ENCODE measurements around the gene CALML3.

The CALML3 gene

GRCh38 chr10:5542100-5542499, 17.3 kb downstream of the CALML3 start:
- no peak for DNase-seq (ENCODE audit: insufficient read length, low spot score)
- no peak for FAIRE-seq
- TF ChIP-seq POLR2A (IDR thresholded peaks at IDR 0.05; ENCODE audit: low read depth, low read length), result no peak

GRCh38 chr10:5543623-5544022, 18.9 kb downstream of the CALML3 start:
- no peak for TF ChIP-seq POLR2A (IDR thresholded peaks at IDR 0.05; ENCODE audit: low read depth, low read length)
- FAIRE-seq (no peak), DNase-seq (ENCODE audit: insufficient read length, low spot score) (no peak)

GRCh38 chr10:5544216-5544805, 19.6 kb downstream of the CALML3 start:
- TF ChIP-seq POLR2A (IDR thresholded peaks at IDR 0.05; ENCODE audit: low read depth, low read length), result no peak
- DNase-seq (ENCODE audit: insufficient read length, low spot score), result no peak
- no peak for FAIRE-seq

- FAIRE-seq (no peak), DNase-seq (ENCODE audit: insufficient read length, low spot score) (no peak)
- no peak for TF ChIP-seq POLR2A (IDR thresholded peaks at IDR 0.05; ENCODE audit: low read depth, low read length)
Measured at GRCh38 chr10:5545011-5545410, 20.2 kb downstream of the CALML3 start.

- TF ChIP-seq POLR2A (IDR thresholded peaks at IDR 0.05; ENCODE audit: low read depth, low read length), result no peak
- FAIRE-seq (no peak), DNase-seq (ENCODE audit: insufficient read length, low spot score) (no peak)
Measured at GRCh38 chr10:5545426-5545777, 20.6 kb downstream of the CALML3 start.

- FAIRE-seq, result no peak
- peak; percentile 44 for DNase-seq (ENCODE audit: insufficient read length, low spot score)
Measured at GRCh38 chr10:5545778-5546710, 21.3 kb downstream of the CALML3 start.

GRCh38 chr10:5546891-5547680, 22.3 kb downstream of the CALML3 start:
- no peak for TF ChIP-seq POLR2A (IDR thresholded peaks at IDR 0.05; ENCODE audit: low read depth, low read length)
- FAIRE-seq, result no peak

More at GRCh38 chr10:5545778-5546710, 21.3 kb downstream of the CALML3 start:
- no peak for TF ChIP-seq POLR2A (IDR thresholded peaks at IDR 0.05; ENCODE audit: low read depth, low read length)

GRCh38 chr10:5547681-5547930, 22.8 kb downstream of the CALML3 start:
- TF ChIP-seq POLR2A (IDR thresholded peaks at IDR 0.05; ENCODE audit: low read depth, low read length), result no peak
- no peak for DNase-seq (ENCODE audit: insufficient read length, low spot score)
- no peak for FAIRE-seq

More at GRCh38 chr10:5546891-5547680, 22.3 kb downstream of the CALML3 start:
- DNase-seq (ENCODE audit: insufficient read length, low spot score), result peak; percentile 45

- FAIRE-seq (no peak), DNase-seq (ENCODE audit: insufficient read length, low spot score) (no peak)
- TF ChIP-seq POLR2A (IDR thresholded peaks at IDR 0.05; ENCODE audit: low read depth, low read length), result no peak
Measured at GRCh38 chr10:5547931-5548660, 23.3 kb downstream of the CALML3 start.

- DNase-seq (ENCODE audit: insufficient read length, low spot score) (no peak), FAIRE-seq (no peak)
- no peak for TF ChIP-seq POLR2A (IDR thresholded peaks at IDR 0.05; ENCODE audit: low read depth, low read length)
Measured at GRCh38 chr10:5549462-5550249, 24.9 kb downstream of the CALML3 start.

- no peak for DNase-seq (ENCODE audit: insufficient read length, low spot score)
- FAIRE-seq, result no peak
- no peak for TF ChIP-seq POLR2A (IDR thresholded peaks at IDR 0.05; ENCODE audit: low read depth, low read length)
Measured at GRCh38 chr10:5550250-5550545, 25.4 kb downstream of the CALML3 start.

- FAIRE-seq, result no peak
- peak; percentile 42 for DNase-seq (ENCODE audit: insufficient read length, low spot score)
- no peak for TF ChIP-seq POLR2A (IDR thresholded peaks at IDR 0.05; ENCODE audit: low read depth, low read length)
Measured at GRCh38 chr10:5550621-5551530, 26.1 kb downstream of the CALML3 start.
